RWPE2 (cell line): ENCODE results near the gene AGPAT2.

ENCODE experiments used
- ATAC-seq: fragments of 200-7000 bp; cut with Tn5 transposase; 3 replicates; pipeline ENCODE4 v1.9.1; 2021; ENCODE audit warnings: low read depth
- DNase-seq: peaks from one replicate; pipeline ENCODE4 v3.0.0-alpha.2; 2020; ENCODE audit warnings: low spot score
- H3K27ac ChIP-seq: fragments of 450-650 bp; 2 replicates; pipeline ENCODE4 v1.5.1; 2017; ENCODE audit warnings: mild to moderate bottlenecking; ENCODE audit not compliant: poor library complexity, severe bottlenecking
- H3K27me3 ChIP-seq: fragments of 250-450 bp; sonication (Bioruptor Pico); 2 replicates; pipeline ENCODE4 v1.5.1; 2021; ENCODE audit warnings: mild to moderate bottlenecking, moderate library complexity; ENCODE audit not compliant: insufficient read depth, poor library complexity, severe bottlenecking
- H3K36me3 ChIP-seq: fragments of 250-450 bp; sonication (Bioruptor Pico); 2 replicates; pipeline ENCODE4 v1.5.1; 2020; ENCODE audit warnings: low read depth, mild to moderate bottlenecking, moderate library complexity
- H3K4me1 ChIP-seq: fragments of 250-450 bp; sonication (Bioruptor Pico); 2 replicates; pipeline ENCODE4 v1.5.1; 2021; ENCODE audit warnings: mild to moderate bottlenecking, moderate library complexity; ENCODE audit not compliant: insufficient read depth, poor library complexity, severe bottlenecking
- H3K4me3 ChIP-seq: fragments of 250-450 bp; sonication (Bioruptor Pico); 2 replicates; pipeline ENCODE4 v1.5.1; 2021; ENCODE audit warnings: mild to moderate bottlenecking, moderate library complexity; ENCODE audit not compliant: severe bottlenecking
- H3K9me3 ChIP-seq: fragments of 250-450 bp; sonication (Bioruptor Pico); 2 replicates; pipeline ENCODE4 v1.5.1; 2021; ENCODE audit warnings: mild to moderate bottlenecking, moderate library complexity; ENCODE audit not compliant: severe bottlenecking
- TF ChIP-seq, protein P1 (sequence below): fragments of 450-650 bp; IDR thresholded peaks from one replicate; pipeline ENCODE4 v1.5.1; 2017; ENCODE audit warnings: mild to moderate bottlenecking, moderate library complexity; ENCODE audit not compliant: poor library complexity, severe bottlenecking

Gene AGPAT2

DNA sequence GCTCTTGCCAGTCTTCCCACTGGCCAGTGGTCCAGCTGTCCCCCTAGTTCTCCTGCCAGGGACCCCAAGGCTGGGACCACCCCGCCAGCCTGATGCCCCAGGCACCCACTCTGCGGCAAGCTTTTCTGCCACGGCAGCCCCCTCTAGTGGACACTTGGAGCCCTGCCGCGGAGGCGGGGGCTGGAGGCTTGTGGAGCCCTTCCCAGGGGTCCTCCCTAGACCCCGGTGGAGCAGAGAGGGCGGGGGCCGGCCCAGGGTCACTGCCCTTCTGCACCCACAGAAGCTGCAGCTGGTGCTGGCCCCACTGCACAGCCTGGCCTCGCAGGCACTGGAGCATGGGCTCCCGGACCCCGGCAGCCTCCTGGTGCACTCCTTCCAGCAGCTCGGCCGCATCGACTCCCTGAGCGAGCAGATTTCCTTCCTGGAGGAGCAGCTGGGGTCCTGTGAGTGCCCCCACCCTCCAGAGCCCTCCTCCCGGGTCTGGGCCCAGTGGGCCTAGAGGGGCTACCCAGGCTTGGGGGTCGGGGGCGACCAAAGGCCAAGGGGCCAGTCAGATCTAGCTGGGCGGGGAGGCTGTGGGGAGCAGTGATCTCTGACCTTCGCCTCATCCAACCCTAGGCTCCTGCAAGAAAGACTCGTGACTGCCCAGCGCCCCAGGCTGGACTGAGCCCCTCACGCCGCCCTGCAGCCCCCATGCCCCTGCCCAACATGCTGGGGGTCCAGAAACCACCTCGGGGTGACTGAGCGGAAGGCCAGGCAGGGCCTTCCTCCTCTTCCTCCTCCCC, 15.4 kb downstream of the AGPAT2 start:
- DNase-seq = no peak
- peaks cover 3% of the 10 kb centered on the region; the same call in 1 of the 2 replicates for H3K36me3 ChIP-seq
- no peaks in the 10 kb centered on the region for H3K4me1 ChIP-seq
- ATAC-seq = peak; percentile 23; the same call in 1 of the 3 replicates
- H3K27ac ChIP-seq = no peak overlapping the region
- H3K4me3 ChIP-seq = no peak overlapping the region
- TF ChIP-seq, protein P1, sequence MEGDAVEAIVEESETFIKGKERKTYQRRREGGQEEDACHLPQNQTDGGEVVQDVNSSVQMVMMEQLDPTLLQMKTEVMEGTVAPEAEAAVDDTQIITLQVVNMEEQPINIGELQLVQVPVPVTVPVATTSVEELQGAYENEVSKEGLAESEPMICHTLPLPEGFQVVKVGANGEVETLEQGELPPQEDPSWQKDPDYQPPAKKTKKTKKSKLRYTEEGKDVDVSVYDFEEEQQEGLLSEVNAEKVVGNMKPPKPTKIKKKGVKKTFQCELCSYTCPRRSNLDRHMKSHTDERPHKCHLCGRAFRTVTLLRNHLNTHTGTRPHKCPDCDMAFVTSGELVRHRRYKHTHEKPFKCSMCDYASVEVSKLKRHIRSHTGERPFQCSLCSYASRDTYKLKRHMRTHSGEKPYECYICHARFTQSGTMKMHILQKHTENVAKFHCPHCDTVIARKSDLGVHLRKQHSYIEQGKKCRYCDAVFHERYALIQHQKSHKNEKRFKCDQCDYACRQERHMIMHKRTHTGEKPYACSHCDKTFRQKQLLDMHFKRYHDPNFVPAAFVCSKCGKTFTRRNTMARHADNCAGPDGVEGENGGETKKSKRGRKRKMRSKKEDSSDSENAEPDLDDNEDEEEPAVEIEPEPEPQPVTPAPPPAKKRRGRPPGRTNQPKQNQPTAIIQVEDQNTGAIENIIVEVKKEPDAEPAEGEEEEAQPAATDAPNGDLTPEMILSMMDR = peak; percentile 86
- H3K9me3 ChIP-seq = no peaks in the 10 kb centered on the region
- H3K27me3 ChIP-seq = no peaks in the 10 kb centered on the region

DNA sequence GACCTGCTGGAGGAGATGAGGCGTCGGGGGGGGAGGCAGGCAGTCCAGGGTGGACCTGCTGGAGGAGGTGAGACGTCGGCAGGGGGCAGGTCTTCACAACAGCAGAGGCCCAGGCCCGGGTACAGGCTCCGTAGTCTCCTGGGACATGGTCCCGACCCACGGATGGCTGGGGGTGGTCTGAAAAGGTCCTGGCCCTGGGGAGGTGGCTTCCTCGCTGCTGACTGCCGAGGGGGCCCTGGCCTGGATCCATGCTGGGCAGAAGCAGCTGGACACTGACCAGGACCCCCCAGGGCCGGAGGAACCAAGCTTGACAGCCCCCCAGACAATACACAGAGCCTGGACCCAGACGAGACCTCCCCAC, 16.0 kb downstream of the AGPAT2 start:
- H3K27ac ChIP-seq = no peak overlapping the region
- TF ChIP-seq, protein P1 = no peak
- H3K4me3 ChIP-seq = no peak overlapping the region
- DNase-seq (no peak), ATAC-seq (no peak; the same call in 2 of the 3 replicates)
- H3K9me3 ChIP-seq = no peaks in the 10 kb centered on the region
- peaks cover 3% of the 10 kb centered on the region; the same call in 1 of the 2 replicates for H3K36me3 ChIP-seq
- no peaks in the 10 kb centered on the region for H3K4me1 ChIP-seq
- H3K27me3 ChIP-seq = no peaks in the 10 kb centered on the region

DNA sequence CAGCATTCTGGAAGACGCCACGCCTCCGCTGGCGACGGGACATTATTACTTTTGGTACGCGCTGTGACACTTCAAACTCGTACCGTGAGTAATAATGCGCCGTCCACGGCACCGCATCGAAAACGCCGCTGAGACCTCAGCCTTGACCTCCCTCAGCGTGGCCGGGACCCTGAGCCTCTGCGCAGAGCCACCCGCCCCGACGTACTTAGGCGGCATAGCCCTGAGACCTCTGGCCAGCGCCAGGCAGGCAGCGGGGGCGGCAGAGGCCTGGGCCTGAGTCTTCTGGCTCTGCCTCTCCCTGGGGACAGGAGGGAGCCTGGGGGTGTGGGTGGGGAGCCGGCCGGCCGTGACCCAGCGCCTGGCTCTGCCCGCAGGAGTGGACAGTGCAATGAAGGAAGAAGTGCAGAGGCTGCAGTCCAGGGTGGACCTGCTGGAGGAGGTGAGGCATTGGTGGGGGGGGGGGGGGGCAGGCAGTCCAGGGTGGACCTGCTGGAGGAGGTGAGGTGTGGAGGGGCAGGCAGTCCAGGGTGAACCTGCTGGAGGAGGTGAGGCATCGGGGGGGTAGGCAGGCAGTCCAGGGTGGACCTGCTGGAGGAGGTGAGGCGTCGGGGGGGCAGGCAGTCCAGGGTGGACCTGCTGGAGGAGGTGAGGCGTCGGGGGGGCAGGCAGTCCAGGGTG, 16.5 kb downstream of the AGPAT2 start:
- ATAC-seq = no peak
- no peaks in the 10 kb centered on the region for H3K4me1 ChIP-seq
- no peaks in the 10 kb centered on the region for H3K9me3 ChIP-seq
- DNase-seq = no peak
- H3K4me3 ChIP-seq = no peak overlapping the region
- H3K36me3 ChIP-seq = peaks cover 3% of the 10 kb centered on the region; the same call in 1 of the 2 replicates
- no peak overlapping the region for H3K27ac ChIP-seq
- H3K27me3 ChIP-seq = no peaks in the 10 kb centered on the region
- TF ChIP-seq, protein P1 = no peak

DNA sequence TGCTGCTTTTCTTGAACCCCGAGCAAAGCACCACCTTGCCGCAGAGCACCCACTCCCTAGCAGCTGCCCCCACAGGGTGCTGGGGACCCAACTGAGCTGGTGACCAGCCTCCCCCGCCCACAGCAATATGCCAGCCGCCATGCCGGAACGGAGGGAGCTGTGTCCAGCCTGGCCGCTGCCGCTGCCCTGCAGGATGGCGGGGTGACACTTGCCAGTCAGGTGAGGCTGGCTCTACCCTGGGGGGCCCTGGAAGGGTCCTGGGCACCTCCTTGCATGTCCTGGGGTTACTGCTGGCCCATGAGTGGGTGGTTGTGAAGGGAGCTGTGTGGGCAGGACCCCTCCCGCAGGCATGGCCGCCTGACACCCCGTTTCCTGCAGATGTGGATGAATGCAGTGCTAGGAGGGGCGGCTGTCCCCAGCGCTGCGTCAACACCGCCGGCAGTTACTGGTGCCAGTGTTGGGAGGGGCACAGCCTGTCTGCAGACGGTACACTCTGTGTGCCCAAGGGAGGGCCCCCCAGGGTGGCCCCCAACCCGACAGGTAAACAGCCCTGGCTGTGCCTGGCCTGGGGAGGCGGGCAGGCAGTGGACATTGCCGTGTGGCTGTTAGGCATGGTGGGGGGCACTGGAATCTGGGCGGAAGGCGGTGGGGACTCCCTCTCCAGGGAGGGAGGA, 17.3 kb downstream of the AGPAT2 start:
- ATAC-seq (no peak), DNase-seq (no peak)
- H3K4me1 ChIP-seq = no peaks in the 10 kb centered on the region
- H3K27me3 ChIP-seq = no peaks in the 10 kb centered on the region
- no peak overlapping the region for H3K27ac ChIP-seq
- no peaks in the 10 kb centered on the region for H3K9me3 ChIP-seq
- H3K4me3 ChIP-seq = no peak overlapping the region
- peaks cover 3% of the 10 kb centered on the region; the same call in 1 of the 2 replicates for H3K36me3 ChIP-seq
- TF ChIP-seq, protein P1 = no peak
